ENCODE data around the gene MICAL2. TPM values are rescaled to one million over a fixed set of nuclear protein-coding genes. Genes with fewer than 3 reads are reported as not detected.

Gene MICAL2
- total RNA-seq, 1 donor from 2014 or later: 0.27 TPM

- POLR2A ChIA-PET: no interaction called here
- no peak for ATAC-seq (ENCODE audit: low read depth)
- Mint-ChIP-seq H3K9me3 (no peaks in the 10 kb centered on the region), H3K36me3 (ENCODE audit: low read depth) (no peaks in the 10 kb centered on the region), H3K27me3 (peaks cover 2% of the 10 kb centered on the region), H3K4me3 (no peak overlapping the region), H3K4me1 (no peaks in the 10 kb centered on the region), H3K27ac (no peak overlapping the region)
- intact Hi-C loops (cut with micrococcal nuclease): no loop called here
- no peak for TF ChIP-seq CTCF (IDR thresholded peaks at IDR 0.05)
- DNase-seq: no peak
- CTCF ChIA-PET: no interaction called here
Observed at GRCh38 chr11:12168114-12168513, 57.7 kb downstream of the MICAL2 start.

- no peak overlapping the region for H3K27ac Mint-ChIP-seq
Observed at GRCh38 chr11:12169822-12170221, 59.4 kb downstream of the MICAL2 start.

GRCh38 chr11:12170501-12170900 is 60.1 kb downstream of the MICAL2 start:
- DNase-seq (no peak), ATAC-seq (ENCODE audit: low read depth) (no peak)
- intact Hi-C loops (cut with micrococcal nuclease): no loop called here
- no peak overlapping the region for H3K27ac Mint-ChIP-seq
- ChIA-PET POLR2A (no interaction called here), CTCF (no interaction called here)
- H3K9me3 Mint-ChIP-seq: no peaks in the 10 kb centered on the region
- peaks cover 2% of the 10 kb centered on the region for H3K27me3 Mint-ChIP-seq
- no peak for TF ChIP-seq CTCF (IDR thresholded peaks at IDR 0.05)
- H3K4me1 Mint-ChIP-seq: no peaks in the 10 kb centered on the region
- H3K4me3 Mint-ChIP-seq: no peak overlapping the region
- no peaks in the 10 kb centered on the region for H3K36me3 Mint-ChIP-seq (ENCODE audit: low read depth)

More at GRCh38 chr11:12169822-12170221, 59.4 kb downstream of the MICAL2 start:
- ATAC-seq (ENCODE audit: low read depth) (no peak), DNase-seq (no peak)
- intact Hi-C loops (cut with micrococcal nuclease): no loop called here
- Mint-ChIP-seq H3K27me3 (peaks cover 2% of the 10 kb centered on the region), H3K36me3 (ENCODE audit: low read depth) (no peaks in the 10 kb centered on the region), H3K9me3 (no peaks in the 10 kb centered on the region), H3K4me1 (no peaks in the 10 kb centered on the region), H3K4me3 (no peak overlapping the region)
- no peak for TF ChIP-seq CTCF (IDR thresholded peaks at IDR 0.05)
- ChIA-PET POLR2A (no interaction called here), CTCF (no interaction called here)

GRCh38 chr11:12170984-12171383 is 60.6 kb downstream of the MICAL2 start:
- no peak for DNase-seq
- Mint-ChIP-seq H3K36me3 (ENCODE audit: low read depth) (no peaks in the 10 kb centered on the region), H3K4me3 (no peak overlapping the region), H3K27ac (no peak overlapping the region), H3K9me3 (no peaks in the 10 kb centered on the region), H3K4me1 (no peaks in the 10 kb centered on the region), H3K27me3 (peaks cover 2% of the 10 kb centered on the region)
- ChIA-PET POLR2A (no interaction called here), CTCF (no interaction called here)
- no peak for ATAC-seq (ENCODE audit: low read depth)
- TF ChIP-seq CTCF (IDR thresholded peaks at IDR 0.05): no peak
- intact Hi-C loops (cut with micrococcal nuclease): no loop called here

GRCh38 chr11:12171921-12172320 is 61.5 kb downstream of the MICAL2 start:
- Mint-ChIP-seq H3K36me3 (ENCODE audit: low read depth) (no peaks in the 10 kb centered on the region), H3K9me3 (no peaks in the 10 kb centered on the region), H3K4me3 (no peak overlapping the region), H3K27ac (no peak overlapping the region), H3K27me3 (no peaks in the 10 kb centered on the region), H3K4me1 (no peaks in the 10 kb centered on the region)
- ATAC-seq (ENCODE audit: low read depth) (no peak), DNase-seq (no peak)
- ChIA-PET CTCF (no interaction called here), POLR2A (no interaction called here)
- no peak for TF ChIP-seq CTCF (IDR thresholded peaks at IDR 0.05)
- intact Hi-C loops (cut with micrococcal nuclease): no loop called here

All from activated B cell treated with CpG ODN at 0.5 μM for 24 hours (primary cell).